ENCODE results near the gene IER5L.
A peak's percentile ranks its signal among the peaks of the same experiment; 100 is the strongest.
"Not testable (repeated sequence)": the region's sequence is repeated elsewhere in the genome, so short reads cannot be mapped to it uniquely, and the experiment has no call there.

IER5L gene

GRCh38 chr9:129178568-129179382 is 714 bp upstream of the IER5L start:
- DNase-seq: no peak

DNA sequence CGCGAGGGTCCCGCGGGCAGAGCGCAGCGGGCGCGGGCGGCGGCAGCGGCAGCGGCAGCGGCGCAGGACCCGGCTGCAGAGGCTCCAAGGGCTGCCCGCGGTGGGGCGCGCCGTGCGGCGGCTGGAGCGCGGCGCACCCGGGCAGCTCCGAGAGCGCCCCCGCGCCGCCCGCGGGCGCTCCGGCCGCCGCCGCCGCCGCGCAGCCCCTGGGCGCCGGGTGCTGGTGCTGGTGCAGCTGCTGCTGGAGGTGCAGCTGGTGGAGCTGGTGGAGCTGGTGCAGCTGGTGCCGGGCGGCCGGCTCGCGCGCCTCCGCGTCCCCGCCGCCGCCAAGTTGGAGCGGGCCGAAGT is 644 bp downstream of the IER5L start:
- no peak for DNase-seq

- peak; percentile 9 for DNase-seq
Measured at GRCh38 chr9:129176701-129177442, 1.2 kb downstream of the IER5L start.

DNA sequence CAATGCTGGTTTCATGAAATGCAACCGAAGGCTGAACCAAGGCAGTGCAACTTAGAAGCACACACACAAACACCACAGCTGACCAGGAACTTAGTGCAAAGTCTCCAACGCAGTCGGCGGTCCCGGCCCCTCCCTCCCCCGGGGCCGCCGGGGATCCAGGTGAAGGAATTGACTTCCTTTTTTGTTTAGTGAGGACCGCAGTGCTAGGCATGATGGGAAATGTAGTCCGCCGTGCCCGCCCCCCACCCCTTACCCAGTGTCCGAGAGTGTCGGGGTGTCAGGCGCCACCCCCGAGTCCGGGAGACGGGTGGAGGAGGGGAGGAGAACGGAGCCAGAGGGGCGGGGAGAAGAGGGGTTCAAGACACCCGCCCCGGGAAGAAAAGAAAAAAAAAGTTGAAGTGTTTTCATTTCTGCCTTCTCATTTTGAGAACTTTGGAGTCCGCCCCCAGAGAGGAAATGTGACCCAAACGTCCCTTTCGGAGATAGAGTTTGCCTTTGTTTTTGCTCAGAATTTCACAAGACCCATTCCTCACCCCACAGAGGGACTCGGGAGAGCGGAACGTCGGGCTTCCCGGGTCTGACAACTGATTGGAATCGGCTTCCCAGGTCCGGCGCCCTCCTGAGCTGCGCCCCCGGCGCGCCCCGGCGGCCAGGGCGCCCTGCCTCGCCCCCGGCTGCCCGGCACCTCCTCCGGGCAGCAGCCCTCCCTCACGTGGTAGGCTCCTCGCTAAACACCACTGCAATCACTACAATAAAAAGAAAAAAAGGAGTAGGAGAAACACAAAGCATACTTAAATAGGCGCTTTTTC is 2.0 kb downstream of the IER5L start:
- DNase-seq: peak; percentile 63

- DNase-seq: no peak
Measured at GRCh38 chr9:129175515-129175824, 2.6 kb downstream of the IER5L start.

- DNase-seq: peak; percentile 52
Measured at GRCh38 chr9:129174724-129175514, 3.1 kb downstream of the IER5L start.

DNA sequence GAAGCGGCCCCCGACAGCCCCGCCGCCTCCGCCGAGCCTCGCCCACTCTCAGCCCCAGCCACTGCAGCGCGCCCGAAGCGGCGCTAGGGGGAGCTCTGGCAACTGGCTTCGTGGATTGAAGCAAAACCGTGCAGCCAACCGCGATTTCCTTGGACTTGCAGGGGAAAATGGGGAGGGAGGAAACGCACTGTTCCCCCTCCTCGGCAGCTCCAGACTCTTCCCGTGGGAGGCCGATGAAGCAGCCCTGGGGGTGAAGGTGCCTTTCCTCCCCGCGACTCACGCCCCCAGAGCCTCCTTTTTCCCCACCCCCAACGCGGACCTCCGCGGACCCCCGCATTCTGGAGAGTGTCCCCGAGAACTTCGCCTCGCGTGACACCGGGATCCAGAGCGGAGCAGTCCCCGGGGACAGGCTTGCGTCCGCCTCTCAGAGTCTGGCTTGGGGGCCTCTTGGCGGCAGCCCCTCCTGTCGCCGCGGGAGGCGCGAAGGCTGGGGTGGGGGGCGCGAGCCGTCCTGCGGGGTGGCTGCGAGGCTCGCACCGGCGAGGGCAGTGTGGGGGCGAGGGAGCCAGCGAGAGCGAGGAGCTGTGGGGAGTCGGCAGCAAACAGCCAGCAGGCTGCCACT is 3.8 kb downstream of the IER5L start:
- peak; percentile 86 for DNase-seq

GRCh38 chr9:129173296-129174101 is 4.6 kb downstream of the IER5L start:
- DNase-seq: no peak

DNA sequence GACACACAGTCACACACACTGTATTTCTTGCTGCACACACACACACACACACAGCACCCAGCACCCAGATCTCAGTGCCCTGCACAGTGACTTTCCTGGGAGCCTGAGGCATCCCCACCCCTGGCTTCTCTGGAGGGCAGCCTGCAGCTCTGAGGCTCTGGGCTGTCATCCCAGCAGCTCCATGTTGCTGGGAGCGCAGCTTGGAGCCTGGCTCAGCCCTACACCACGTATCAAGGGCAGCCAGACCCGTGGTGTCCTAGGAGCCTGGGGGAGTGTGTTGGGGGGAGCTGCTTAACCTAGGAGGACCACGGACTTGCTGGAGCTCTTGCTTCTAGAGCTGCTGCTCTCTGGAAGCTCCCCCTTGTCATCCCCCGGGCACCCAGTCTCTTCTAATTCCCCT is 5.2 kb downstream of the IER5L start:
- no peak for DNase-seq

DNA sequence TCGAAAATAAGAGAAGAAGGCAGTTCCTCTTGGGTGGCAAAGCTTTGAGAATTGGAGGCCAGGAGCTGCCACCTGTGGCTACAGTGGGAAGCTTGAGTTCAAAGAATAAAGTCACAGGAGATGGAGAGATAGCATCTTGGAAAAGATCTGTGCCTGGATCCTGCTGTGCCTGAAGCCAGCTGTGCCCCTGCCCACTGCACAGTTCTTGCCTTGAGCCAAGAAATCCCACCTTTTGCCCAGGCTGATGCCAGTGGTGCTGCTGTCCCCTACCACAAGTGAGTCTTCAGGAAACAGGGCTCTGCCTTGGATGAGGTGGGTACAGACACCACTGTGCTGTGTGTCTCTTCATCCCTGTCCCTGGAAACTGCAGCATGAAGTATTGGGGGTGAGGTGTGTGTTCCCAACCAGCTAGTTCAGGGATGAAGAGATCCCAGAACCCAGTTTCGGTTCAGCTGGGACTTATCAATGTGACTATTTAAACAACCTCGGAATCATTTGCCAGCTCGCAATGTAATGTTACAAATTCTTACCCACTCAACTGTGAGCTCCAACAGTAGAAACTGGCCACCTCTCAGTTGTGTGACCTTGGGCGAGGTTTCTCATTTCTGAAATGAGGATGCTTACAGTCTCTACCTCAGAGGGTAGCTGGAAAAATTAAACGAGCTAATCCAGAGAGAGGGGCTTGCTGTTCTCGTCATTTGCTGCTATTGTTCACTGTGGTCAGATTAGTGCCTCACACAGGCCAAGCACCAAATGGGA is 5.9 kb downstream of the IER5L start:
- no peak for DNase-seq

GRCh38 chr9:129170229-129170628 is 7.8 kb downstream of the IER5L start:
- DNase-seq: no peak

DNA sequence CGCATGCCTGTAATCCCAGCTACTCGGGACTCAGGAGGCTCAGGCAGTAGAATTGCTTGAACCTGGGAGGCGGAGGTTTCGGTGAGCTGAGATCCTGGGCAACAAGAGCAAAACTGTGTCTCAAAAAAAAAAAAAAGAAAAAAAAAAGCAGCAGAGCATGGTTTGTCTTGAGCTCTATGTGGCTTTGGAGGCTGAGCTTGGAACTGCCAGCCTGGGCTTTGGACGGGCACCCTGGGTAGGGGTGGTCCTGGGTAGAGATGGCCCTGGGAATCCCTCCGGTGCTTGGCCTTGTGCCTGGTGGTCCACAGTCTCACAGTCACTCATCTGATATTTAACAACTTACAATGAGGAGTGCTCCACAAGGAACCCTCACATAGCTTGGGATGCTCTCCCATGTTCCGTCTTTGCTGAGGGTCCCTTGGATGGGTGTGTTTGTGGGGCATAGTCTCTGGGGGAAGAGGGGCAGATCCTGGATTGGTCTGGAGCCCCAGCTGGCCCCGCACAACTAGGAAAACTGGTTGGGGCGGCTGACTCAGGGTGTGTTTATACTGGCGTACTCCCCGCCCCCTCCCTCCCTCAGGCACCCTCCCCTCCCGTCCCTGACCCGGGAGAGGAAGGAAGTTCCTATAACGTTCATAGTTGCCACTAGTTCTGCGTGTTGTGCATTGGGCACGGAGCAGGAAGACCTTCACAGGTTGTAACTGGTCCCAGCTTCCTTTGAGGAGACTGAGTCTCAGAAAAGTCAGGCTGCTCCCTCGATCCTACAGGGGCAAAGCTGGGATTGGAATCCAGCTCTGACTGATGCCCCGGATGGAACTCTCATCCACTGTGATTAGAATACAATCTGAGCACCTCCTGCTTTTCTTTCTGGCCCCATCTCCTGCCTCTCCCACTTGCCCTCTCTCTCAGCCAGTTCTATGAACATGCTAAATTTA is 11.2 kb downstream of the IER5L start:
- peak; percentile 70 for DNase-seq

DNA sequence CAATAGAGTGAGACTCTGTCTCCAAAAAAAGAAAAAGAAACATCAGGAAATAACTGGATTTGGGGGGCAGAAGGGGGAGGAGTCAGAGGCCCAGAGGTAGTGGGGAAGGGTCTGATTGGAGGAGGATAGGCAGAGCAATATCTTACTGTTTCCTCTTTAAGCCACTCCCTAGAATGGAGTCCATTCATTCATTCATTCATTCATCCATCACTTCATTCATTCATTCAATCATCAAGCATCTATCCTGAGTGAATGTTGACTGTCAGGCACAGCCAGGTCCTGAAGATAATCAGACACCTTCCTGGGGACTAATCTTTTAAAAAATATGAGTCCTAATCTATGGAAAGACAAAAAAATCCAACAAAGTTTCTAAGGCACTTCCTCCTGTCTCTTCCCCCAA is 12.9 kb downstream of the IER5L start:
- DNase-seq: no peak

- no peak for DNase-seq
Measured at GRCh38 chr9:129164246-129164930, 13.7 kb downstream of the IER5L start.

DNA sequence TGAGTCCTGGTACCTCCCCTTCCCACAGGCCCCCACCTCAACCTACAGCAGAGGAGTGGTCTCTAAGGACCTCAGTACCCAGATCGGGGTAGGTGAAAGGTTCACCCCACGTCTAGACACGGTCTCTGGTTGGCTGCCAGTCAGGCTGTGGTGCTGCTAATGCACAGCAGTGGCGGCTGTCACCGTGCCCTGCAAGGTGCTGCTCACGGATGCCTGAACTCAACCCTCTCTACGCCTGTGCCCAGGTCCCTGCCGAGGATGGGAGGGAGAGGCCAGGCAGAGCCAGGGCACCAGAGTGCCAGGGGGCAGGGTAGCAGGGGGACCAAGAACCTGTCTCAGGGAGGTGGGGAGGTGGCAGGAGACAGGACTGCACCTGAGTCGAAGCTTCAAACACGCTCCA is 14.3 kb downstream of the IER5L start:
- no peak for DNase-seq

- DNase-seq: not testable (repeated sequence)
Measured at GRCh38 chr9:129163198-129163670, 14.8 kb downstream of the IER5L start.

GRCh38 chr9:129162497-129163197 is 15.4 kb downstream of the IER5L start:
- no peak for DNase-seq

DNA sequence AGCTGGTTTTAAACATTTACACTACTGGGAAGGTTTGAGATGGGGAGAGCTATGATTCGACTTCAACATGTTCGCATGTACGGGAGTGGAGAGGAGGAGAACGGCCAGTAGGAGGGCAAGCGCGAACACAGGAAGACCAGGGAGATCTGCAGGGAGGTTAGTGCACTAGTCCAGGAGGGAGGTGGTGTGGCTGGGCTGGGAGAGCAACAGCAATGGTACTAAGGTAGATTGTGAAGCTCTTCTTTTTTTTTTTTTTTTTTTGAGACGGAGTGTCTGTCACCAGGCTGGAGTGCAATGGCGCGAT is 16.6 kb downstream of the IER5L start:
- DNase-seq: no peak
